Type B pancreatic cell (in vitro differentiated cells): ENCODE measurements around the gene GATB. TPM values are rescaled to one million over a fixed set of nuclear protein-coding genes. Genes with fewer than 3 reads are reported as not detected.

Experiments
- DNase-seq: peaks from one replicate; pipeline ENCODE4 v3.0.0; 2021; ENCODE audit warnings: mixed read lengths; ENCODE audit not compliant: unreplicated experiment; ENCODE audit errors: extremely low spot score
- H3K27ac Mint-ChIP-seq: 2 replicates; pipeline ENCODE4 v1.8.0; 2021; ENCODE audit warnings: mild to moderate bottlenecking, mixed read lengths
- H3K27me3 Mint-ChIP-seq: 2 replicates; pipeline ENCODE4 v1.8.0; 2021; ENCODE audit warnings: mixed read lengths
- H3K36me3 Mint-ChIP-seq: 2 replicates; pipeline ENCODE4 v1.8.0; 2021; ENCODE audit warnings: mixed read lengths
- H3K4me1 Mint-ChIP-seq: one replicate; pipeline ENCODE4 v1.8.0; 2021; ENCODE audit warnings: mixed read lengths; ENCODE audit not compliant: unreplicated experiment
- H3K4me3 Mint-ChIP-seq: 2 replicates; pipeline ENCODE4 v1.8.0; 2021; ENCODE audit warnings: mild to moderate bottlenecking, mixed read lengths
- H3K9me3 Mint-ChIP-seq: 2 replicates; pipeline ENCODE4 v1.8.0; 2021; ENCODE audit warnings: mixed read lengths
- CTCF ChIP-seq: fragments of 200-600 bp; sonication (generic); conservative IDR thresholded peaks from 2 replicates; pipeline ENCODE4 v1.5.0; 2021; ENCODE audit warnings: antibody characterized with exemption, mild to moderate bottlenecking
- total RNA-seq: library from RNA; stranded (reverse); gene quantifications from 2 replicates; pipeline ENCODE4 v1.2.1, GENCODE V29; 2021; ENCODE audit warnings: low replicate concordance

Gene GATB
- total RNA-seq, 1 donor from 2014 or later: 22.9 TPM

- Mint-ChIP-seq H3K27me3 (no peaks in the 10 kb centered on the region), H3K4me1 (peaks cover 22% of the 10 kb centered on the region), H3K9me3 (no peaks in the 10 kb centered on the region), H3K4me3 (no peak overlapping the region), H3K36me3 (peaks cover 4% of the 10 kb centered on the region), H3K27ac (no peak overlapping the region)
- no peak for TF ChIP-seq CTCF
- no peak for DNase-seq
These were observed 107.8 kb downstream of the GATB start for GRCh38 chr4:151652841-151653547.

GRCh38 chr4:151651496-151651895 is 109.3 kb downstream of the GATB start:
- Mint-ChIP-seq H3K27me3 (no peaks in the 10 kb centered on the region), H3K9me3 (no peaks in the 10 kb centered on the region), H3K4me3 (no peak overlapping the region), H3K36me3 (peaks cover 7% of the 10 kb centered on the region), H3K27ac (no peak overlapping the region), H3K4me1 (peaks cover 18% of the 10 kb centered on the region)
- no peak for TF ChIP-seq CTCF
- DNase-seq: no peak

- H3K36me3 Mint-ChIP-seq: peaks cover 7% of the 10 kb centered on the region
- no peaks in the 10 kb centered on the region for H3K27me3 Mint-ChIP-seq
- peaks cover 19% of the 10 kb centered on the region for H3K4me1 Mint-ChIP-seq
- no peak overlapping the region for H3K4me3 Mint-ChIP-seq
- H3K9me3 Mint-ChIP-seq: no peaks in the 10 kb centered on the region
- no peak overlapping the region for H3K27ac Mint-ChIP-seq
- no peak for DNase-seq
- no peak for TF ChIP-seq CTCF
These were observed 111.3 kb downstream of the GATB start for GRCh38 chr4:151649479-151649878.

- H3K4me1 Mint-ChIP-seq: peaks cover 5% of the 10 kb centered on the region
- no peak overlapping the region for H3K4me3 Mint-ChIP-seq
- no peak overlapping the region for H3K27ac Mint-ChIP-seq
- DNase-seq: no peak
- peaks cover 7% of the 10 kb centered on the region for H3K36me3 Mint-ChIP-seq
- H3K9me3 Mint-ChIP-seq: no peaks in the 10 kb centered on the region
- no peak for TF ChIP-seq CTCF
- no peaks in the 10 kb centered on the region for H3K27me3 Mint-ChIP-seq
These were observed 114.5 kb downstream of the GATB start for GRCh38 chr4:151646322-151646721.

GRCh38 chr4:151644622-151645021 is 116.2 kb downstream of the GATB start:
- Mint-ChIP-seq H3K9me3 (no peaks in the 10 kb centered on the region), H3K27me3 (no peaks in the 10 kb centered on the region), H3K27ac (no peak overlapping the region), H3K4me1 (peaks cover 5% of the 10 kb centered on the region), H3K36me3 (peaks cover 3% of the 10 kb centered on the region), H3K4me3 (no peak overlapping the region)
- TF ChIP-seq CTCF: peak; percentile 65
- no peak for DNase-seq
